HG03025 (cell line): Measurements from ENCODE around the gene OR2A1.
"Not testable (repeated sequence)": the region's sequence is repeated elsewhere in the genome, so short reads cannot be mapped to it uniquely, and the experiment has no call there.

ENCODE experiments used
- ATAC-seq: cut with Tn5 transposase; IDR thresholded peaks from one replicate; pipeline ENCODE4 v1.9.1; 2021; ENCODE audit warnings: mild to moderate bottlenecking, moderate library complexity; ENCODE audit not compliant: unreplicated experiment, low FRiP score

The OR2A1 gene

GRCh38 chr7:144311872-144312469 lies at the start of gene OR2A1:
TSS of gene OR2A1 (plus strand) at chr7:144312419. CDS start at chr7:144318125, 5,706 bp downstream.
- ATAC-seq = not testable (repeated sequence)

GRCh38 chr7:144264692-144265091 lies 47.5 kb upstream of the OR2A1 start, which contains the start of gene OR2A7:
TSS of gene OR2A7 (minus strand) at chr7:144264792. CDS start at chr7:144259628, 5,164 bp downstream.
- ATAC-seq = not testable (repeated sequence)

- not testable (repeated sequence) for ATAC-seq
Observed at GRCh38 chr7:144269188-144269587, 43.0 kb upstream of the OR2A1 start, which contains the start of gene CTAGE8. TSS of gene CTAGE8 (minus strand) at chr7:144269288. CDS start at chr7:144269250, 38 bp downstream.

- ATAC-seq = not testable (repeated sequence)
Observed at GRCh38 chr7:144275281-144275680, 36.9 kb upstream of the OR2A1 start.

GRCh38 chr7:144280010-144280409 lies 32.2 kb upstream of the OR2A1 start:
- not testable (repeated sequence) for ATAC-seq

GRCh38 chr7:144281981-144282380 lies 30.2 kb upstream of the OR2A1 start:
- ATAC-seq = not testable (repeated sequence)

GRCh38 chr7:144282490-144282889 lies 29.7 kb upstream of the OR2A1 start:
- ATAC-seq = not testable (repeated sequence)

- ATAC-seq = not testable (repeated sequence)
Observed at GRCh38 chr7:144283716-144284115, 28.5 kb upstream of the OR2A1 start.

GRCh38 chr7:144287171-144287784 lies 24.9 kb upstream of the OR2A1 start:
- ATAC-seq = not testable (repeated sequence)

GRCh38 chr7:144291607-144292006 lies 20.6 kb upstream of the OR2A1 start:
- ATAC-seq = not testable (repeated sequence)

- not testable (repeated sequence) for ATAC-seq
Observed at GRCh38 chr7:144292384-144293161, 19.6 kb upstream of the OR2A1 start.

- ATAC-seq = peak; percentile 75
Observed at GRCh38 chr7:144293794-144294499, 18.3 kb upstream of the OR2A1 start.

GRCh38 chr7:144302578-144303303 lies 9.5 kb upstream of the OR2A1 start:
- ATAC-seq = not testable (repeated sequence)

- not testable (repeated sequence) for ATAC-seq
Observed at GRCh38 chr7:144303607-144304006, 8.6 kb upstream of the OR2A1 start.

GRCh38 chr7:144305156-144305555 lies 7.1 kb upstream of the OR2A1 start:
- not testable (repeated sequence) for ATAC-seq

- ATAC-seq = not testable (repeated sequence)
Observed at GRCh38 chr7:144309702-144310101, 2.5 kb upstream of the OR2A1 start.

GRCh38 chr7:144311218-144311617 lies 1.0 kb upstream of the OR2A1 start:
- not testable (repeated sequence) for ATAC-seq

- ATAC-seq = not testable (repeated sequence)
Observed at GRCh38 chr7:144317537-144317936, 5.3 kb downstream of the OR2A1 start.

GRCh38 chr7:144319547-144319946 lies 7.3 kb downstream of the OR2A1 start:
- ATAC-seq = not testable (repeated sequence)
